Right ventricle myocardium superior (tissue), 1 donor: ENCODE data around the gene BAD. TPM values are rescaled to one million over a fixed set of nuclear protein-coding genes. Genes with fewer than 3 reads are reported as not detected.

Experiments
- ATAC-seq: fragments of 200-7000 bp; cut with Tn5 transposase; one replicate; pipeline ENCODE4 v1.9.1; 2020; ENCODE audit warnings: mild to moderate bottlenecking; ENCODE audit not compliant: poor library complexity
- DNase-seq: peaks from one replicate; pipeline ENCODE4 v3.0.0-alpha.2; 2020
- intact Hi-C: fragments of 100-400 bp; cut with DNase I; formaldehyde crosslinking; loops from one replicate; pipeline ENCODE4 v1.11.2; 2022
- total RNA-seq: library from RNA; stranded (reverse); fragmentation: NEBNext Ultra II Directional; extraction: Animal tissue kit (Norgen Biotek cat#: 25700); gene quantifications from one replicate; pipeline ENCODE4 v1.2.1, GENCODE V29; 2021
- donor health status: DM: no; HTN: yes; CAD: no; lungs with severe emphysema.

The BAD gene
- total RNA-seq, 1 donor from 2014 or later, result 90.1 TPM

DNA sequence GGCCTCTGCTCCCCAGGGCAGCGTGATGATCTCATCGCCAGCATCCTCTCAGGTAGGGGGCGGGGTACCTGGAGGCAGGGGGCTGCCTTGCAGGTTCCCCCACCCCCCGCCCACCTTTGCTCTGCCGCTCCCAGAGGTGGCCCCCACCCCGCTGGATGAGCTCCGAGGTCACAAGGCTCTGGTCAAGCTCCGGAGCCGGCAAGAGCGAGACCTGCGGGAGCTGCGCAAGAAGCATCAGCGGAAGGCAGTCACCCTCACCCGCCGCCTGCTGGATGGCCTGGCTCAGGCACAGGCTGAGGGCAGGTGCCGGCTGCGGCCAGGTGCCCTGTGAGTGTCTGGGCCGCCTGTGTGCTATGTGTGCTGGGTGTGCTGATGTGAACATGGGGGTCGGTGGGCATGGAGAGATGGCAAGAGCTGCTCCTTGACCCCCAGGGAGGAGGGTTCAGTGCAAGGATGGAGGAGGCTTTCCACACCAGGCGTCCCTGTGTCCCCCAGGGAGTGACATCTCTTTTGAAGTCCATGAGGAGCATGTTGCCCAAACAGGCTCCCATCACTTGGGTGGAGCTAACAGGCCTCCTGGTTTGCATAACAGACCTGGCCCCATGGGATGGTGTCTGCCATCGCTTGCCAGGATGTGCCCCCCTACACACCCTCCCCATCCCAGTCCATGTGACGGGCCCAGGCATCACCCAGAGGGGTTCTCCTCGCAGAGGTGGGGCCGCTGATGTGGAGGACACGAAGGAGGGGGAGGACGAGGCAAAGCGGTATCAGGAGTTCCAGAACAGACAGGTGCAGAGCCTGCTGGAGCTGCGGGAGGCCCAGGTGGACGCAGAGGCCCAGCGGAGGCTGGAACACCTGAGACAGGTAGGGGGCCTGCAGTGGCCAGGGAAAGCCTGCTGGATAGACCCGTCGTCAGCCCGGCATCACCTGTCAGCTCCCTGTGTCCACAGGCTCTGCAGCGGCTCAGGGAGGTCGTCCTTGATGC is 19.0 kb downstream of the BAD start:
- DNase-seq (no peak), ATAC-seq (no peak)
- intact Hi-C loops, result no loop called here

DNA sequence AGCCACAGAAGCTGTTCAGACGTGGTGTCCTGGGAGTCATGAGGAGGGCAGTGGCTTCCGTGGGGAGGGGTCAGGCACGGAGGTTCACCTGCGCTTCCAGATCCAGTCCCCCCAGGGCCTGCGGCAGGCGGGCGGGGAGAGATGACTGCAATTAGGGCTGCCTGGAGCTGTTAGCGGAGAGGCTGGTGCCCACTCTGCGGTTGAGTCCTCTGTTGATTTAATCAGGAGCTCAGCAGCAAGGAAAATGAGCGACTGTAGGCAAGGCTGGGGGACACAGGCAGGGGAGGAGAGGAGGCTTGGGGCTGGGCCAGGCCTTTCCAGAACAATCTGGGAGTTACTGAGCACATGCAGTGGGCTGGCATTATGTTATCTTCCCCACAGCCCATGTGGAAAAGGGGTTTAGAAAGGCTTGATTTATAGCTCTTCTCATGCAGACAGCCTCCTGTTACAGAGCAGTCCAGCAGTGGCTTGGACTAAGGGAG is 20.1 kb downstream of the BAD start:
- DNase-seq (no peak), ATAC-seq (no peak)
- intact Hi-C loops, result no loop called here

DNA sequence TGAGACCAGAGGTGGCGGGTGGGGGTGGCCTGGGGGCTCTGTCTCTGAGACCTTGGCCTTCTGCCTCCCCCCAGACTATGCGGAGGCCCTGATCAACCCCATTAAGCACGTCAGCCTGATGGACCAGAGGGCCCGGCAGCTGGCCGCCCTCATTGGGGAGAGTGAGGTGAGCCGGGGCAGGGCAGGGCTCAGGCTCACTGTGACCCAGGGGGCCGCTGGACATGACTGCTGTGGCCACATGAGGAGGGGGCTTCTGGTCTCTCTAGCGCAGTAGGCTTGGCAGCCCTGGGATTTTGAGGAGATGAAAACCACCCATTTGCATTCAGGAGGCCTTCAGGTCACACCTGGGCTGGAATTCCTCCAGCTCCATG is 20.5 kb downstream of the BAD start:
- DNase-seq, result no peak
- ATAC-seq, result no peak
- intact Hi-C loops, result no loop called here

DNA sequence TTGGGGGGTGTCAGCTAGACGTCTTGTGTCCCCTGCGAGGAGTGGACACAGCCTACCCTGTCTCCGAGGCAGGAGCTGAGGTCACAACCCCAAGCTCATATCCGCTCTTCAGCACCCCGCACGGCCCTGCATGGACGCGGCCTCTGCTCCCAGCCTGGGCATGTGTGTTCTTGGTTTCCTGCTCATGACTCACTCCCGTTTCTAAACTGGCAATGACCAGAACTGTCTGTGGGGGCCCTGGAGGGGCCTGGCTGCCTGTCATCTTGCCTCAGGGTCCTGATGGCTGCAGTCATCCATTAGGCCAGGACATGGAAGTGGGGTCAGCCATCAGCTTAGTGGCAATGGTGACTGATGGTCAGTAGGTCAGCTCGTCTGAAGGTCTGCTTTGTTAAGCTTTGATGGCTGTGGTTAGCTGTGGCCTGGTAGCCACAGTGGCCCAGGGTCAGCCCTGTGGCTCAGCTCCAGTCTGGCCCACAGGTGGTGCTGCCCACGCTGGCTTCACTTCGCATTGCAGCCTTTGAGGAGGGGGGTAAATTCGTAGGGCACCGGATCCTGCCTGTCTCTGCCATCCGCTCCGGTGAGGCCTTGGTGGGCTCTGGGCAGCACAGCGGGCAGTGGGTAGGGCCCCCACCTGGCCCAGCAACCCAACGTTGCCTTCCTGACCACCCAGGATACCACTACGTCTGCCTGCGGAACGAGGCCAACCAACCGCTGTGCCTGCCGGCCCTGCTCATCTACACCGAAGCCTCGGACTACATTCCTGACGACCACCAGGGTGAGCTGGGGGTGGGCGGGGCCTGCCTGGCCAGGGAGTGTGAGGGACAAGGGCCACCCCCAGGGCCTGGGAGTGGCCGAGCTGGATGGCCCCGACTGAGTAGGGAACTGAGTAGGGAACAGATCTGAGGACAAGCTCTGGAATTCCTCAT is 21.2 kb downstream of the BAD start:
- DNase-seq (no peak), ATAC-seq (no peak)
- intact Hi-C loops, result no loop called here

DNA sequence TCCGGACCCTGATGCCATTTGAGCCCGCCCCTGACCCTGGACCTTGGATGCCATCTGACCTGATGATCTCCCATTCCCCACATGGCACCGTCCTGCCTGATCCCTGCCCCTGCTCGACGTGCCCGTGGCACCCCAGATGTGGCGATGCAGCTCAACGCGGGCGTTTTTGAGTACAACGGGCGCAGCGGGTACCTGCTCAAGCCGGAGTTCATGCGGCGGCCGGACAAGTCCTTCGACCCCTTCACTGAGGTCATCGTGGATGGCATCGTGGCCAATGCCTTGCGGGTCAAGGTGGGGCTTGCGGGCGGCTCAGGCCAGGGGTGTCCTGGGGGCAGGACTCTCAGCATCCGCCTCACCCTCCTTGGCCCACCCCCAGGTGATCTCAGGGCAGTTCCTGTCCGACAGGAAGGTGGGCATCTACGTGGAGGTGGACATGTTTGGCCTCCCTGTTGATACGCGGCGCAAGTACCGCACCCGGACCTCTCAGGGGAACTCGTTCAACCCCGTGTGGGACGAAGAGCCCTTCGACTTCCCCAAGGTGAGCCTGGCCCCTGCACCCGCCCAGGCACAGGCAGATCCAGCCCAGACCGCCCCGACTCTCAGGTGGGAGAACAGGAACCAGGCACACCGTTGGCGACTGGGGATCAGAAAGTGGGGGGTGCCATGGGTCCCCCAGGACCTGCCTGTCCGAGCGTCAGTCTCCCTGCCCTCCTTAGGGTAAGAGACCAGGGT is 22.0 kb downstream of the BAD start:
- intact Hi-C loops, result no loop called here
- DNase-seq (no peak), ATAC-seq (no peak)

DNA sequence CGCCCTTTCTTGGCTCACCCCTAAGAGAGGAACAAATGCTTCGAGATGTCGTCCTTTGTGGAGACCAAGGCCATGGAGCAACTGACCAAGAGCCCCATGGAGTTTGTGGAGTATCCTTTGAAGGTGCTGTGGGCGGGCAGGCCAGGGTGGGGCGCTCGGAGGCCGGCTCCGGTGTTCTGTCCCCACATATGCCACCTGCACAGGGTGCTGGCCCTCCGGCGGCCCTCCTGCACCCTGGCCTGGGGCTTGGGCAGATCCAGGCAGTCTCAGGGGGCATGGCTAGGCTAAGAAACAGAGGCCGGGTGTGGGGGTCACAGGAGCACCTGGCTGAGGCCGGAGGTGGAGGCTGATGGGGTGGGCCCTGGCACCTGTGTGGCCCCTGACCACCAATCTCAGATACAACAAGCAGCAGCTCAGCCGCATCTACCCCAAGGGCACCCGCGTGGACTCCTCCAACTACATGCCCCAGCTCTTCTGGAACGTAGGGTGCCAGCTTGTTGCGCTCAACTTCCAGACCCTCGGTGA is 22.8 kb downstream of the BAD start:
- no peak for DNase-seq
- intact Hi-C loops, result no loop called here
- ATAC-seq, result no peak

DNA sequence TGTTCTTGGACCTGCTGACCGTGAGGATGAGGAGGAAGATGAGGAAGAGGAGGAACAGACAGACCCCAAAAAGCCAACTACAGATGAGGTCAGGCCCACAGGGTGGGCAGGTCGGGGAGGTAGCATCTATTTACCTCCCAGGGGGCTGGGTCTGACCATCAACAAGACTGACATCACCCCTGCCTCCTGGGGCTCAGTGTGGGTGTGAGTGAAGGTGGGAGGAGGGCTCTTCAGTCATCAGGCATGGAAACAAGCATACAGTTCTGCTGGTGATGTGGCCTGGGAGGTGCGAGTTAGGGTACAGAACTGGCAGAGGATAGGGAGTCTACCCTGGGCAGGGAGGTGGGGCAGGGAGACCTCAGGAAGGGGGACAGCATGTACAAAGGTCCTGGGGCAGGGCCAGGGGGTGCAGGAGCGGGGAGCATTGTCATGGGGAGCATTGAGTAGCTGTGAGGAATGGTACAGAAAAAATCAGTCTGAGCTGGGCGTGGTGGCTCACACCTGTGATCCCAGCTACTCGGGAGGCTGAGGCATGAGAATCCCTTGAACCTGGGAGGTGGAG is 24.2 kb downstream of the BAD start:
- no peak for DNase-seq
- intact Hi-C loops, result no loop called here
- no peak for ATAC-seq

DNA sequence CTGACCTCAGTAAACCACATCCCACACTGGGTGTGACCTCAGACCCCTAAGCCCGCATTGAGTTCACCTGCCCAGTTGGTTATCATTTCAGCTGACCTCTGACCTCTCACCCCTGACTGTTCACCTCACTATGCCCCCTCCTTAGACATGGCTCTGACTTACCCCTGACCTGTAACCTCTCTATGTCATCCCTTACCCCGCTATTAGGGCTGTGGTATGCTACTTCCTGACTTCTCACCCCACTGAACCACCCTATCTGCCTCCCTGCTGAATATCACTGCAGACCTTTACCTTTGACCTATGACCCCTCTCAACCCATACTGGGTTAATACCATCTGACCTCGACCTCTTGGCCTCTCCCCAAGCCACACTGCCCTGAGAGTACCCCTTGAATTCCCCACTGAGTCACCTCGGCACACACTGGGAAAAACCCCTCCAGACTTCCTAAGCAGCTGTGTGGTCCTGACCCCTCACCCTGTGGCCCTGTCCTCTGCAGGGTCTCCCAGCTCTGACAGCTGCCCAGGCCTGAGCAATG is 24.9 kb downstream of the BAD start:
- intact Hi-C loops, result no loop called here
- ATAC-seq, result no peak

DNA sequence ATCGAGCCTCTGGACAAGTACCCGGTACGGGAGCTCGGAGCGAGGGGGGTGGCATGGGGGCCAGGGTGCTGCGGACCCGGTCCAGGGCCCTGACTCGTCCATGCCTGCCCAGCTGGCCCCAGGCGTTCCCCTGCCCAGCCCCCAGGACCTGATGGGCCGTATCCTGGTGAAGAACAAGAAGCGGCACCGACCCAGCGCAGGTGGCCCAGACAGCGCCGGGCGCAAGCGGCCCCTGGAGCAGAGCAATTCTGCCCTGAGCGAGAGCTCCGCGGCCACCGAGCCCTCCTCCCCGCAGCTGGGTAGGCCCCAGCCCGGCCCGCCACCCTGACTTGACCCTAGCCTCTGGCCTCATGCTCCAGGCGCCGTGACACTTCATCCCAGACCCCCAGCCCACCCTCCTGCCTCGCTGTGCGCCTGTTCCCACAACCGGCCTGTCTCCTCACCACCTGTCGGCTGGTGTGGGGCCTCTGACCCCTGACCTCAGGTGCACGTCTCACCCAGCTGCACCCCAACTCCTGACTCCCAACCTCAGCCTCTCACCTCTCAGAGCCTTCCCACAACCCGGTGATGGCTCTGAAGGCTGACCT is 25.4 kb downstream of the BAD start:
- ATAC-seq (no peak), DNase-seq (no peak)
- intact Hi-C loops, result no loop called here

More for the DNA sequence above, 24.9 kb downstream of the BAD start:
- no peak for DNase-seq

DNA sequence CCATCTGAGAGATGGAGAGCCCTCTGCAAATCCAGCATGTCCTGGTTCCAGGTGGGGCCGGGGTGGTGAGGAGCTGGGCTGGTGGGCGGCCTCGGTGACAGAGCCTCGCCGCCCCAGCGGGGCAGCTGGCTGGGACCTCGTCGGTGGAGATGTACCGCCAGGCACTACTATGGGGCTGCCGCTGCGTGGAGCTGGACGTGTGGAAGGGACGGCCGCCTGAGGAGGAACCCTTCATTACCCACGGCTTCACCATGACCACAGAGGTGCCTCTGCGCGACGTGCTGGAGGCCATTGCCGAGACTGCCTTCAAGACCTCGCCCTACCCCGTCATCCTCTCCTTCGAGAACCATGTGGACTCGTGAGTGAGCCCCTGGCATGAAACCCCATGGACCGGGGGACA is 26.1 kb downstream of the BAD start:
- intact Hi-C loops, result no loop called here
- ATAC-seq, result no peak
- DNase-seq, result no peak

DNA sequence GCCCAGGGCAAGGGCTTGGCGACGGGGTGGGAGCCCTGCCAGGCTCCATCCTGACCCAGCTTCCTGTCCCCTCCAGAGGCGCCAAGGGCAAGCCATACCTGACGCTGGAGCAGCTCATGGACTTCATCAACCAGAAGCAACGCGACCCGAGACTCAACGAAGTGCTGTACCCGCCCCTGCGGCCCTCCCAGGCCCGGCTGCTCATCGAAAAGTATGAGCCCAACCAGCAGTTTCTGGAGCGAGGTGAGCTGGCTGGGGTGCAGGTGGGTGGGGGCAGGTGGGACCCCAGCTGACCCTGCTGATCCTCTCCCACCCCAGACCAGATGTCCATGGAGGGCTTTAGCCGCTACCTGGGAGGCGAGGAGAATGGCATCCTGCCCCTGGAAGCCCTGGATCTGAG is 28.2 kb downstream of the BAD start:
- intact Hi-C loops, result no loop called here
- no peak for ATAC-seq
- no peak for DNase-seq

DNA sequence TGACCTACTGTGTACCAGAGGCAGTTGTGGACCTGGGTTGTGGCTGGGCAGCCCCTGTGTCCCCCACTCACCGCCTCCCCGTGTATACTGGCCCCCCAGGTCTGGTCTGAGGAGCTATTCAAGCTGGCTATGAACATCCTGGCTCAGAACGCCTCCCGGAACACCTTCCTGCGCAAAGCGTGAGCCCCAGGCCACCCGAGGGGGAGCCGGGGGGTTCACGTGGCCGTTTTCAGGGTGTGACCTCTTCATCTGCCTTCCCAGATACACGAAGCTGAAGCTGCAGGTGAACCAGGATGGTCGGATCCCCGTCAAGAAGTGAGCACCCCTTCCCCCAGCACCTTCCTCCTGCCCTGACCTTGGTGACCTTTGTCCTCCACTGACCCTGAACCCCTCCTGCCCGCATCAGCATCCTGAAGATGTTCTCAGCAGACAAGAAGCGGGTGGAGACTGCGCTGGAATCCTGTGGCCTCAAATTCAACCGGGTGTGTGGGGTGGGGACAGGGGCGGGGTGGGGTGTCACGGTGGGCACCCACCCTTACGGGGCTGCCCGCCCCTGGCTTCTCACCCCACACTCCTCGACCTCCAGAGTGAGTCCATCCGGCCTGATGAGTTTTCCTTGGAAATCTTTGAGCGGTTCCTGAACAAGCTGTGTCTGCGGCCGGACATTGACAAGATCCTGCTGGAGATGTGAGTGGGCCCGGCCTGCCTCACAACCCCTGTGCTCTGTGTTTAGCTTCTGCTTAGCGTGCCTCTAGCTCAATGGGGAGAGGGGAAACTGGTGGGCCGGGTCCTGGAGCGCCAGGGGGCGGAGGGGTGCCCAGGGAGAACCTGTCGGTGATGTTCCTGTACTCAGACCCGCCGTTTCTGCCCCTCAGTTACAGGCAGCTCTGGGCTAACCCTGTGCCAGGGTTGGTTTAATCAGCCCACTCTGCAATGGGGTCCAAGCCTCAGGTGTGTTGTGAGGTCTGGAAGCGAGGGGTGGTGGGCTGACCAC is 29.0 kb downstream of the BAD start:
- intact Hi-C loops, result no loop called here
- DNase-seq, result no peak
- no peak for ATAC-seq

DNA sequence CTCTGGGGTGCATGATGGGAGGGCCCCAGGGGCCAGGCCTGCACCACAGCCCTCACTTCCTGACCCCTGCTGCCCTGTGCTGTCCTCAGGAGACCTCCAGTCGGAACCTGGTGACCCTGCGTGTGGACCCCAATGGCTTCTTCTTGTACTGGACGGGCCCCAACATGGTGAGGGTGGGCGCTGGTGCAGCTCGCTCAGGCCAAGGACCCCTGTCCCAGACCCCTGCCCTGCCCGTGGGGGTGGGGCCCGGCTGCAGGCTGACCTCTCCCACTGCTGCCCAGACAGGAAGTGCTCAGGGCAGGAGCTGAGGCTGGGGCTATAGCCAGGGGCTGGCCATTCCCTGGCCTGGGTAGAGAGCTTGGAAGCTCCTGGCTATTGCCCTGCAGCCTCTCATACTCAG is 30.1 kb downstream of the BAD start:
- DNase-seq, result no peak
- intact Hi-C loops, result no loop called here
- no peak for ATAC-seq

DNA sequence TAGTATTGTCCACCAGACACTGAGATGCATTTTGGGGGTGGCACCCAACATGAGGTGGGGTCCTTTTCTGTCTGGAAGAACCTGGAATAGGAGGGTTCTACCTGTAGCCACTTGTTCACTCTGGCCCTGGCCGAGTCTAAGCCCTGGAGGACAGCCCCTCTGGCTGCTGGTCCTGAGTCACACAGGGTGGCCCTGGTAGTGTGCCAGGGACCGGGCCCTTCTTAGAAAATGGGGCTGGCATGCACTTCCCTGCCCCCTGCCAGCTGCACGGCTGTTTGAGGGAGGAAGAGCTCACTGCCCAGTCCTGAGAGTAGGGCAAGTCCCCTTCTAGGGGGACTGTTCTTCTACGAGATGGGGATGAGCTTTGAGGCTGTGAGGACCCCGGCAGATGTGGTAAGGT is 31.0 kb downstream of the BAD start:
- intact Hi-C loops, result no loop called here

DNA sequence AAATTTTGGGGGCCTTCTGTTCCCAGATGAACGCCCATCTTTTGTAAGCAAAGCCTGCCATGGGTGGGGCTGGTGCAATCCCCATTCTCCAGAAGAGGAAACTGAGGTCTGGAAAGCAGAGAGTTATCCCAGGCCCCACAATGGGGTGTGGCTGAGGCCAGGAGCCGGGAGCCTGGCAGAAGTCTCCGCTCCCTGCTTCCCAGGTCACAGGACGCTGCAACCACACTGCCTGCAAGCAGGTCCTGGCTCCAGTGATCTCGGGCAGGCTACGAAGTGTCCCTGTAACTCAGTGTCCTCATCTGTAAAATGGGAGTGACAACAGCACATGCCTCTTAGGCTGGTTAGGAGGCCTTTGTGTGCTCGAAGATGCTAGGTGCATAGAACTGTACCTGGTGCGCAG is 31.4 kb downstream of the BAD start:
- no peak for DNase-seq
- intact Hi-C loops, result no loop called here
- ATAC-seq, result no peak

More for the DNA sequence above, 31.0 kb downstream of the BAD start:
- ATAC-seq (no peak), DNase-seq (no peak)

DNA sequence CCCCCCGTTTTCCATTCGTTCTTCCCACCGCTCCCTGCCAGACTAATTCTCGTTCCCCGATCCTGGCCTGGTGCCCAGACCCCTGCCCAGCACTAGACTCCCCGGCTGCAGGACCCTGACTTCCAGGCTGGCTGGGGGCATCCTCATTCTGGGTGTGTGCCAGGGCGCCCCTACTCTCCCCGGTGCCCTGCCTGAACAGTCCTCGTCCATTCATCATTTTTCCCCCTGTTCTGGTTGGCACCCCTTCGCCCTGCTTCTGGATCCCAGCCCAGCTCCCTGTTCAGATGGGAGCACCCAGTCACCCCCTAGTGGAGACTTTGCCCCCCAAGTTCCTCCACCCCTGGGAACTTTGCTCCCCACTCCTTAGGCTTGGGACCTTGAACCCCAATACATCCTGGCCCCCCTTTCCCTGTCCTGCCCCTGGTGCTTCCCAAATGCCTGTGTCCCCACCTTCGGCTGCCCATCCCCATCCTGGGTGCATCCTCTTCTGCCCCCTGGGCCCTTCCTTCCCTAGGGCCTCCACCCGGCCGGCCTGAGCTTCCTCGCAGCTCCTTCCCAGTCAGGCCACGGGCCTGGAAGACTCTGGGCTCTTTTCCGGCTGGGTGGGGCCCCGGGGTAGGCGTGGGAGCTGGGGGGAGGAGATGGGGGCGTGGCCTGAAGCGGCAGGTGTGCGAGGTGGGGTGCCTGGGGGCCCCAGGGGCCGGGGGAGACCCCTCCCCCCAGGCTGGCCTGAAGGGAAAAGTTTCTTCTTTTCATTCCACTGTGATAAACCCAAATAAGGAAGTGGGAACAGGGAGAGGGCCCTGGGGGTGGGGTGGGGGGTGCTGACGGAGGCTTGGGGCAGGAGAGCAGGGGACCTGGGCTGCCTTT is 32.2 kb downstream of the BAD start:
- DNase-seq, result no peak
- peak; percentile 5 for ATAC-seq
- intact Hi-C loops, result no loop called here
